HK-2 (cell line): Measurements from ENCODE around the gene HNRNPA2B1.
"Not testable (repeated sequence)": the region's sequence is repeated elsewhere in the genome, so short reads cannot be mapped to it uniquely, and the experiment has no call there.

Source experiments
- DNase-seq: peaks from one replicate; pipeline ENCODE4 v3.0.0-alpha.2; 2018; ENCODE audit not compliant: unreplicated experiment

The HNRNPA2B1 gene

GRCh38 chr7:26198133-26198780 lies 2.3 kb downstream of the HNRNPA2B1 start:
- no peak for DNase-seq

DNA sequence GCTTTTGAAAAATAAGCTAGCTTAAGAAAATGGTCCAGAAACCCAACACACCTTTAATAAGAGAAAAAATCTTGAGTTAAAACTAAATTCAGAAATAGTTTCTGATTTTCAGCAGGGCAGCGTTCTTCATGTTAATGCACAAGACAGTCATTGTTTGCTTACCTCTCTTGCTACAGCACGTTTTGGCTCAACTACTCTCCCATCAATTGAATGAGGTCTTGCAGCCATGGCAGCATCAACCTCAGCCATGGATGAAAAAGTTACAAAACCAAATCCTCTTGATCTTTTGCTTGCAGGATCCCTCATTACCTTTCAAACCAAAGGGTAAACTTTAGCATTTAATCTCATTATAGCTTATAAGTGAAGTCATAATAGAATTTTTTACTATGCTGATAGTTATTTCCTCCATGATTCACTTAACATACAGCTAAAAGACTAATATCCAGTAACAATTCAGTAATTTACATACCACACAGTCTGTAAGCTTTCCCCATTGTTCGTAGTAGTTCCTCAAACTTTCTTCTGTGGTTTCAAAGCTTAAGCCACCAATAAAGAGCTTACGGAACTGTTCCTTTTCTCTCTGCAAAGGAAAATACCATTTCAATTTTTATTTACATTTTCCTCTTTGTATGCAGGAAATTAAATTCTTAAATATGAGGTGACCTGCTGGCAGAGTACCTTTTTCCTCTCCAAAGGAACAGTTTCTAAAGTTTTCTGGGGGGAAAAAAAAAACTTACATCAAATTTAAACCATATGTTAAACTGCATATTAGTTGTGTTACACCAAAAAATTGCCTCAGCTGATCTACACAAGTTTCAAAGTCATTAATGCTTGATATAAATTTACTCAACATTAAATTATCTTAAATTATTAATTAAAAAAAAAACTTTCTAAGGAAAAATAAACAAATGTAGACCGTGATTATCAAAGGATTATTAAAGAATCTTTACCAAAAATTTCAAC lies 3.1 kb downstream of the HNRNPA2B1 start:
- no peak for DNase-seq

- no peak for DNase-seq
Observed at GRCh38 chr7:26195867-26196657, 4.5 kb downstream of the HNRNPA2B1 start.

GRCh38 chr7:26195182-26195581 lies 5.4 kb downstream of the HNRNPA2B1 start:
- DNase-seq = no peak

DNA sequence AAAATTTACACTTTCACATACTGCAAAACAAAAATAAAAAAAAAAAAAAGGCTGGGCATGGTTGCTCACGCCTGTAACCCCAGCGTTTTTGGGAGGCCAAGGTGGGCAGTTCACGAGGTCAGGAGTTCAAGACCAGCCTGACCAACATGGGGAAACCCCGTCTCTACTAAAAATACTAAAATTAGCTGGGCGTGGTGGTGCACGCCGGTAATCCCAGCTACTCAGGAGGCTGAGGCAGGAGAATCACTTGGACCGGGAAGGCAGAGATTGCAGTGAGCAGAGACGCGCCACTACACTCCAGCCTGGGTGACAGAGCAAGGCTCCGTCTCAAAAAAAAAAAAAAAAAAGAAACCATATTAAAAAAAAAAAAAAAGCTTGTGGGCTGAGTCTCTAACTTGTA lies 5.8 kb downstream of the HNRNPA2B1 start:
- DNase-seq = not testable (repeated sequence)

DNA sequence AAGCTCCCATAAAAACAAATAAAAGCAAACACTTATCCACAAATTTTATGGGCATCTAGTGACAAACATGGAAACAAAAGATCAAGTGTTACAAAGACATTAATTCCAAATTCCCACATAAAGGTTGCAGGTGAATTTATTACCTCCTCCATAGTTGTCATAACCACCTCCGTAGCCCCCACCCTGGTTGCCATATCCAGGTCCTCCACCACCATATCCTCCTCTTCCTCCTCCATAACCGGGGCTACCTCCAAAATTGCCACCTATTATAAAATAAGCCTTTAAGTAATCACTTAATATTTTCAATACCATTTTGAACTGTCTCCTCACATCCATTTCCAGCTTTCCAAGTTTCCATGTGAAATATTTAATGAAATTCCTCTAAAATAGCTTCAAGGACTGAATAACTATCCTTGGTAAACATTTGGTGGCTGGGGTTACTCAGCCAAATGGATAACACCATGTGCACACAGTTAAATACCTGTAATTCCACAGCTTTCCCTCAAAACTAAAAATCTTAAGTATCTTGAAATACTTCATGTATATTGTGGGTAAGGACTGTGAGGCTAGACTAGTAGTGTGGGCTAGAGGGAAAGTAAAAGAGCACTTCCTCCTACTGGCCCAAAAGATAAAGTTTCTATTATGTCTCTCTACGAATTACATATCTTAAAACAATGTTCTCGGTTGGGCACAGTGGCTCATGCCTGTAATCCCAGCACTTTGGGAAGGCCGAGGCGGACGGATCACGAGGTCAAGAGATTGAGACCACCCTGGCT lies 6.9 kb downstream of the HNRNPA2B1 start:
- DNase-seq = no peak

DNA sequence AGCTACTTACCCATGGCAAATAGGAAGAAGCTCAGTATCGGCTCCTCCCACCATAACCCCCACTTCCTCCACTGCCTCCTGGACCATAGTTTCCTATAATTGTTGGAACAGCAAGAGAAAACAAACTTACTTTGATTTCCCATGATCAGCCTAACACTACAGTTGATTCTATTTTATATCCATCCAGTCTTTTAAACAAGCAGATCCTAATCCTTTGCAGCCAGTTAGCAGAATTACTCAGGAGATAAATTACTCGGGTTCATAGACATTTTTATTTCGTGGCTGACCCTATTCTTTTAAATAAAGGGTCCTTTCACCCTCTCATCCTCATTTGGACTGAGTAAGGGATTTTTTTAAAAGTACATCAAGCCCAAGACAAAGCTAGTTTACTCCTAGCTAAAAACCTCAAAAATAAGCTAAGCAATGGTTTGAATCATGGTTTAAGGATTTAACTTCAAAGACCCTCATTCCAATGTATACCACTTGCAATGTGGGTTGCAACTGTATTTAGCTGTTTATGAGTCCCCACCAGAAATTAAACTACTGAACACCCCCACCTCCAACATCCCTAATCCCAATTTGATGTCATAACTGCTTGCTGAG lies 8.0 kb downstream of the HNRNPA2B1 start:
- DNase-seq = no peak

- DNase-seq = no peak
Observed at GRCh38 chr7:26191974-26192479, 8.5 kb downstream of the HNRNPA2B1 start.

GRCh38 chr7:26191233-26191973 lies 9.1 kb downstream of the HNRNPA2B1 start:
- DNase-seq = no peak

DNA sequence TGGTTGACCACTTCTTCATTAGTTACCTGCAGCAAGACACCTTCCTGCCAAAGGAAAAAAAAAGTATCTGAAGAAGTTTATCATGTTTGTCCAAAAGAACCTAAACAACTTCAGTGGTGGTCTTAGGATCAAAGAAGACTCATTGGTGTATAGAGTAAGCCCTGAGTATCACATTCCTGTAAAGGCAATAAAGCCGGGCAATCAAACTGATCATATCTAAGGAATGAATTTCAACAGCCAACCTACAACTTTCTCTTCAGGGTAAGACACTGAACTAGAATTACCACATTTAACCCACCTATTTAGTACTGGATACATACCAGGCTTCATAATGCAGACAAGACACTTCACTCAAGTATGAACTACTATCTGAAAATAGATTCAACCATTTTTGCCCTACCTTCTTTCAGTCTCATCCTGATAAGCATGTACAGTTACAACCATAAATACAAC lies 10.1 kb downstream of the HNRNPA2B1 start:
- DNase-seq = no peak

GRCh38 chr7:26189697-26190096 lies 10.8 kb downstream of the HNRNPA2B1 start:
- no peak for DNase-seq

- DNase-seq = no peak
Observed at GRCh38 chr7:26188957-26189541, 11.5 kb downstream of the HNRNPA2B1 start.

DNA sequence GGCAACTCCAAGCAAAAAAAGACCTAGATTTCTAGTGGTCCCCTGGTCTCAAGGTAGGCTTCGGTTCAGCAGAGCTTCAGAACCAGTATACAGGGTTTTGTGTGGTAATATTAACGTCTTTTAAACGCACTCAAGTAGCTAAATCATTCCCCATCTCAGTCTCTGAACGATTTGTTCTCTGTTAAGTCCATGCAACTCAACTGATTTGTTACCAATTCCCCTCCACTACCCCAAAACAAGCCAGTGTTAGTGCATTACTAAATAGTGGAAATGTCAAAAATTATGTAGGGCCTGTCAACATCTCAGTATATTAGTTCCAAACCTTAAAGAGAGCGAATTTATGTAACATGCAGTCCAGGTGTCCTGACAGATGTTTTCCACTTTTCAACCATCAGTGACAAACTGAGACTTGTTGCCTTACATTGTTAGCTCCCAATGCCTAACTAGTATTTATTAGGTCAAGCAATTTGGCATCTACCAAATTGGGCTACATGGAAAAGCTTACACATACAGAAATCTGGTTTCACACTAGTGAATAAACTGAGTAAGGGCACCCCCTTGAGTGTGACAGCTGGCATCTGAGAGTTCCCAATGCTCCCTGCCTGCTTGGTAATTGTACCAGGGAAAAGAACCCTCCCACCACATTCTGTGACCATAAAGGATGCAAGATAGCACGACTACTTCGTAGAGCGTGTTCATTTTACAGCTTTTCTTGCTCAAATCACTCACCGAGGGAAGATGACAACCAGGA lies 12.2 kb downstream of the HNRNPA2B1 start:
- no peak for DNase-seq

DNA sequence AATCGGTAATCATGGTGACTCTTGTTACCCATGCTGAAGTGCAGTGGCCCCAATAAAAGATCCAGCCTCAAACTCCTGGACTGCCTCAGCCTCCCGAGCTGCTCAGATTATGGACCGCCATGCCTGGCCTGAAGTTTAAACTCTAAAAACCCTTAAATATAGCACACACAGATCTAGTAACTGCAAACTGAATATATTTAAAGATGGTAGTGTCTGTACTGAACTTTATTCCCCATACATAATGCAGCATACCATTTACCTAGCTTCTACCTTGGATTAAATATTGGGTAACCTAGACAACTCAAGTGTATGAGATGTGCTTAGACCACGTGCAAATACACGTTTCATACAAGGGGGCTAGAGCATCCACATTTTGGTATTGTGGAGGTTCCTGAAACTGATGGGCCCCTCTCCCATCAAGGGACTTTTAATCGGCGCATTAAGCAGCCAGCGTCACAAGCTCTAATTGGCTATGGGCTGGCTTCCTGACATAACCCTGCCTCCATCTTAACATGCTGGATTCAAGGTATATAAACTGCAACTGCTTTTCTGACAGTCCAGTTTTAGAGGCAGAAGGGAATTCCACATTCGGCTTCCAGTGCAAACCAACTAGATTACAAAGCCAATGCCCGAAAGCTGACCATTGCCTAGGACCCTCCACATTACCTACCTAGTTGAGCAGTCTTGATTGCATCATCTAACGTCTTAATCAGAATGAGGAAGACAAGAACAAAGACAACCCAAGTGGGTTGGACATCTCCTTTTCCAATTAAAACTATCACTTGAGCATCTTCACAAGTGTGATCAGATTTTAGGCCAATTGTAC lies 13.0 kb downstream of the HNRNPA2B1 start:
- no peak for DNase-seq

DNA sequence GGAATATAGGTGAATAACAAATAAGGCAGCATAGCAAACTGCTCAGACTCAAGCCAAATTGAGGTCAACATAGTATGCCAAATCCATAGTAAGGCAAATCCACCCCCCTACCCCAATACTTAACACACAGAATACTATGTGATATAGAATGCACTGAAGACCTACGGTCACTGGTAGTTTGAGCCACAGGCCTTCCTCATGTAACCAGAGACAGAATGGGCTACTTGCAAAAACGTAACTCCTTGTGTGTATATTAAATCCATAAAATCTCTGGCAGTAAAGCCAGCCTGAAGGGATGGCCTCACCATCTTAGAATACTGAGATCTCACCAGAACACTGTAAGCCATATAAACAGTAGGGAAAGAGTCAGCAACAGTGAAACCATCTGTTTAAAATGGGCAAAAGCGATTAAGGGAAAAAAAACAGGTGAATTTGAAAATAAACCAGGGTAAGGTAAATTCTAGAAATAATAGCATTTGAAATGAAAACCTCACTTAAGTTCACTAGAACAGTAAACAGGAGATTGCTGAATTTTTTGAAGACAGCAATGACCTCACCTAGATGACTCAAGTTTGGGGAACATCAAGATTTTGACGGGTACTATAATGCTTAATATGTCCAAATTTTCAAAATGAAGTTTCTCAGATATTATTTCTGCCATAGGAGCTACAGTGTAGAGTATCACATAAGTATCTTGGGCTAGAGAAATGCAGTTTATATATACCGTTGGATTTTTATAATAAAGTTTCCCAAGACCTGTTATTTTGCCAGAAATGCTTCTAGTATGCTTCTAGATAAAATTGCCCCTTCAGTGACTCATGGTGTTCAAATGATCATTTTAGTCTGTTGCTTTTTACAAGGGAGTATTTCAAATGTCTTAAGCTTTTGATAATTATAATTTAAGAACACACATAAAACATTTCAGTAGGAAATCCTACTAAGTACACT lies 13.9 kb downstream of the HNRNPA2B1 start:
- DNase-seq = no peak

DNA sequence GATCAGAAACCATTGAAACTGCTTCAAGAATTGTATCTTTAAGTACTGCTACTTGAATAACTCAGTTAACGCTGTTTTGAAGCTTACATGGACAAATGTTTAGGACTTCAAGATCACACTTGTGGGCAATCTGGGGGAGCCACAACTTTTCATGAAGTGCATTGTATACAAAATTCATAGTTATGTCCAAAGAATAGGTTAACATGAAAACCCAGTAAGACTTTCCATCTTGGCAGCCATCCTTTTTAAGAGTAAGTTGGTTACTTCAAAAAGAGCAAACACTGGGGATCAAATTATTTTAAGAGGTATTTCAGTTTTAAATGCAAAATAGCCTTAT lies 14.7 kb downstream of the HNRNPA2B1 start:
- DNase-seq = no peak
